ENCODE data around the gene MAD1L1. TPM values are rescaled to one million over a fixed set of nuclear protein-coding genes. Genes with fewer than 3 reads are reported as not detected.

The MAD1L1 gene
- 48.3 and 54.0 TPM in 2 replicates for total RNA-seq

GRCh38 chr7:2232766-2233520, at the start of gene MAD1L1:
Gene MAD1L1, minus strand, starts transcription at chr7:2232945. Its CDS starts 2,812 bp downstream, at chr7:2230133.
- DNase-seq: peak; percentile 98
- Mint-ChIP-seq H3K4me1 (peaks cover 20% of the 10 kb centered on the region), H3K27me3 (no peaks in the 10 kb centered on the region), H3K27ac (peak within 1 kb of the TSS; percentile 87), H3K36me3 (ENCODE audit: low read depth) (peaks cover 29% of the 10 kb centered on the region), H3K4me3 (peak within 1 kb of the TSS; percentile 88), H3K9me3 (no peaks in the 10 kb centered on the region)
- intact Hi-C loops (cut with micrococcal nuclease): loop anchor here (1.0 to 5.0 kb wide), 5 partner anchors 9 to 666 kb away; partner anchors contain the start of genes CHST12, EIF3B, MRM2 and NUDT1

GRCh38 chr7:2282185-2282751, 49.5 kb upstream of the MAD1L1 start:
- H3K4me3 Mint-ChIP-seq: no peak overlapping the region
- no peaks in the 10 kb centered on the region for H3K9me3 Mint-ChIP-seq
- intact Hi-C loops (cut with micrococcal nuclease): no loop called here
- H3K27me3 Mint-ChIP-seq: no peaks in the 10 kb centered on the region
- no peak for DNase-seq
- peaks cover 3% of the 10 kb centered on the region for H3K4me1 Mint-ChIP-seq
- H3K27ac Mint-ChIP-seq: no peak overlapping the region
- no peaks in the 10 kb centered on the region for H3K36me3 Mint-ChIP-seq (ENCODE audit: low read depth)

GRCh38 chr7:2281541-2281940, 48.8 kb upstream of the MAD1L1 start:
- no peaks in the 10 kb centered on the region for H3K9me3 Mint-ChIP-seq
- no peaks in the 10 kb centered on the region for H3K27me3 Mint-ChIP-seq
- no peaks in the 10 kb centered on the region for H3K36me3 Mint-ChIP-seq (ENCODE audit: low read depth)
- peaks cover 3% of the 10 kb centered on the region for H3K4me1 Mint-ChIP-seq
- H3K27ac Mint-ChIP-seq: no peak overlapping the region
- intact Hi-C loops (cut with micrococcal nuclease): no loop called here
- no peak overlapping the region for H3K4me3 Mint-ChIP-seq
- DNase-seq: no peak

GRCh38 chr7:2280424-2280823, 47.7 kb upstream of the MAD1L1 start:
- intact Hi-C loops (cut with micrococcal nuclease): no loop called here
- Mint-ChIP-seq H3K4me1 (peaks cover 3% of the 10 kb centered on the region), H3K9me3 (no peaks in the 10 kb centered on the region), H3K27ac (no peak overlapping the region), H3K36me3 (ENCODE audit: low read depth) (no peaks in the 10 kb centered on the region), H3K4me3 (no peak overlapping the region), H3K27me3 (no peaks in the 10 kb centered on the region)
- DNase-seq: no peak

- Mint-ChIP-seq H3K9me3 (no peaks in the 10 kb centered on the region), H3K4me1 (peaks cover 3% of the 10 kb centered on the region), H3K36me3 (ENCODE audit: low read depth) (no peaks in the 10 kb centered on the region), H3K4me3 (no peak overlapping the region), H3K27me3 (no peaks in the 10 kb centered on the region), H3K27ac (no peak overlapping the region)
- intact Hi-C loops (cut with micrococcal nuclease): no loop called here
- no peak for DNase-seq
Observed at GRCh38 chr7:2279896-2280295, 47.2 kb upstream of the MAD1L1 start.

- intact Hi-C loops (cut with micrococcal nuclease): no loop called here
- H3K27me3 Mint-ChIP-seq: no peaks in the 10 kb centered on the region
- no peaks in the 10 kb centered on the region for H3K36me3 Mint-ChIP-seq (ENCODE audit: low read depth)
- no peak for DNase-seq
- no peak overlapping the region for H3K4me3 Mint-ChIP-seq
- H3K9me3 Mint-ChIP-seq: no peaks in the 10 kb centered on the region
- H3K4me1 Mint-ChIP-seq: peaks cover 3% of the 10 kb centered on the region
- no peak overlapping the region for H3K27ac Mint-ChIP-seq
Observed at GRCh38 chr7:2278026-2278425, 45.3 kb upstream of the MAD1L1 start.

- intact Hi-C loops (cut with micrococcal nuclease): no loop called here
- Mint-ChIP-seq H3K36me3 (ENCODE audit: low read depth) (no peaks in the 10 kb centered on the region), H3K9me3 (no peaks in the 10 kb centered on the region), H3K4me1 (peaks cover 3% of the 10 kb centered on the region), H3K4me3 (no peak overlapping the region), H3K27me3 (no peaks in the 10 kb centered on the region), H3K27ac (no peak overlapping the region)
- no peak for DNase-seq
Observed at GRCh38 chr7:2276107-2276506, 43.4 kb upstream of the MAD1L1 start.

- Mint-ChIP-seq H3K27ac (no peak overlapping the region), H3K4me3 (no peak overlapping the region)
- intact Hi-C loops (cut with micrococcal nuclease): no loop called here
Observed at GRCh38 chr7:2275101-2275500, 42.4 kb upstream of the MAD1L1 start.

GRCh38 chr7:2274666-2275065, 41.9 kb upstream of the MAD1L1 start:
- Mint-ChIP-seq H3K27me3 (no peaks in the 10 kb centered on the region), H3K4me3 (no peak overlapping the region), H3K9me3 (no peaks in the 10 kb centered on the region), H3K27ac (no peak overlapping the region), H3K4me1 (no peaks in the 10 kb centered on the region), H3K36me3 (ENCODE audit: low read depth) (no peaks in the 10 kb centered on the region)
- intact Hi-C loops (cut with micrococcal nuclease): no loop called here
- DNase-seq: no peak

More at GRCh38 chr7:2275101-2275500, 42.4 kb upstream of the MAD1L1 start:
- Mint-ChIP-seq H3K27me3 (no peaks in the 10 kb centered on the region), H3K9me3 (no peaks in the 10 kb centered on the region), H3K36me3 (ENCODE audit: low read depth) (no peaks in the 10 kb centered on the region), H3K4me1 (peaks cover 3% of the 10 kb centered on the region)
- DNase-seq: no peak

- intact Hi-C loops (cut with micrococcal nuclease): no loop called here
- H3K4me3 Mint-ChIP-seq: no peak overlapping the region
- no peak for DNase-seq
- peaks cover 3% of the 10 kb centered on the region for H3K36me3 Mint-ChIP-seq (ENCODE audit: low read depth)
- H3K9me3 Mint-ChIP-seq: no peaks in the 10 kb centered on the region
- no peaks in the 10 kb centered on the region for H3K27me3 Mint-ChIP-seq
- no peaks in the 10 kb centered on the region for H3K4me1 Mint-ChIP-seq
- no peak overlapping the region for H3K27ac Mint-ChIP-seq
Observed at GRCh38 chr7:2273866-2274265, 41.1 kb upstream of the MAD1L1 start.

GRCh38 chr7:2272031-2272430, 39.3 kb upstream of the MAD1L1 start:
- intact Hi-C loops (cut with micrococcal nuclease): no loop called here
- no peak for DNase-seq
- Mint-ChIP-seq H3K36me3 (ENCODE audit: low read depth) (peaks cover 3% of the 10 kb centered on the region), H3K27ac (no peak overlapping the region), H3K4me1 (no peaks in the 10 kb centered on the region), H3K27me3 (no peaks in the 10 kb centered on the region), H3K9me3 (no peaks in the 10 kb centered on the region), H3K4me3 (no peak overlapping the region)

- intact Hi-C loops (cut with micrococcal nuclease): no loop called here
- Mint-ChIP-seq H3K36me3 (ENCODE audit: low read depth) (peaks cover 3% of the 10 kb centered on the region), H3K4me3 (no peak overlapping the region), H3K27me3 (no peaks in the 10 kb centered on the region), H3K9me3 (no peaks in the 10 kb centered on the region), H3K4me1 (no peaks in the 10 kb centered on the region), H3K27ac (no peak overlapping the region)
- DNase-seq: no peak
Observed at GRCh38 chr7:2271273-2272026, 38.7 kb upstream of the MAD1L1 start.

GRCh38 chr7:2270495-2270894, 37.8 kb upstream of the MAD1L1 start:
- Mint-ChIP-seq H3K27ac (no peak overlapping the region), H3K9me3 (no peaks in the 10 kb centered on the region), H3K4me3 (no peak overlapping the region), H3K4me1 (no peaks in the 10 kb centered on the region), H3K36me3 (ENCODE audit: low read depth) (peaks cover 3% of the 10 kb centered on the region), H3K27me3 (no peaks in the 10 kb centered on the region)
- intact Hi-C loops (cut with micrococcal nuclease): no loop called here
- no peak for DNase-seq

GRCh38 chr7:2269991-2270460, 37.3 kb upstream of the MAD1L1 start:
- Mint-ChIP-seq H3K4me1 (no peaks in the 10 kb centered on the region), H3K27me3 (no peaks in the 10 kb centered on the region), H3K9me3 (no peaks in the 10 kb centered on the region), H3K4me3 (no peak overlapping the region), H3K36me3 (ENCODE audit: low read depth) (peaks cover 3% of the 10 kb centered on the region), H3K27ac (no peak overlapping the region)
- DNase-seq: no peak
- intact Hi-C loops (cut with micrococcal nuclease): no loop called here
